HG03558 (cell line): ENCODE data around the gene LOC128125822.
A peak's percentile ranks its signal among the peaks of the same experiment; 100 is the strongest.

Experiments used
- ATAC-seq: cut with Tn5 transposase; IDR thresholded peaks from one replicate; pipeline ENCODE4 v1.9.1; 2021; ENCODE audit warnings: moderate number of reproducible peaks; ENCODE audit not compliant: unreplicated experiment; ENCODE audit errors: extremely low read depth

Gene LOC128125822

GRCh38 chr6:63553900-63554299 is 18.4 kb upstream of the LOC128125822 start:
- no peak for ATAC-seq

DNA sequence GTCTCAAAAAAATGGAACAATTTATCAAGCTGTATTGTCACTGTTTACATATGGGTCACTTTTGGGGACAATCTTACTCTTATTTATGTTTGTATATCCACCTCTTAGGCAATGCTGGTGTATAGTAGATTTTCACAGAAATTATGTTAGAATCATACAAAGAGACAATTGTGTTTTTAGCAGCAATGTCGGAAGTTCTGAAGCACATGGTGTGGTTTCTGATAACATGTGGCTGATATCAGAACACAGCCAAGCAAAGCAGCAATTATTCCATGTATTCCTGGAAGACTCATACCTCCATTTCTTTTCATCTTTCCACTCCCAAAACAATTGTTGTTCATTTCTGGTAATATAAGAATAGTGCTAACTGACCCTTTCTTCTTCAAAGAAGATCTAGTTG is 17.5 kb upstream of the LOC128125822 start:
- no peak for ATAC-seq

- ATAC-seq, result no peak
These were observed 15.9 kb upstream of the LOC128125822 start for GRCh38 chr6:63556369-63556768.

GRCh38 chr6:63558278-63558677 is 14.0 kb upstream of the LOC128125822 start:
- ATAC-seq, result peak; percentile 48

DNA sequence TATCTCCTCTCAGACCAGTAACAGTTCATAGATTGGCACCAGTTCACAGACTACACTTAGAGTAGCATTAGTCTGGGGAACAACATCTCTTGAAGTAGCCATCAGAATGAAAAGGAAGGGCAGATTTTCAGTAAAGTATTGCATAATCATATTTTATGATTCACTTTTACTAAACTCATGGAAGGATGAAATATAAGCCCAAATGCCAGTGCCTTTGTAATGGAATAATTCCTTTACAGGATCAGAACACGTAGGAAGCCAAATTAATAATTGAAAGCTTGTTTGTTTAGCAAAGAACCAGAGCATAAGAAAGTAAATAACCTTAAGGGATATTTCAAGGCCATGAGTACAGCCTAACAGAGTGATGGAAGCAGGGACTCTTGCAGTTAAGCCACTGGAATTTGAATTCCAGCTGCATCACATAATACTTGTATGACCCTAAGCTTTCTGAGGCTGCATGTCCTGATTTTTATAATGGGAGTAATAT is 11.4 kb upstream of the LOC128125822 start:
- ATAC-seq, result no peak

- no peak for ATAC-seq
These were observed 11.0 kb upstream of the LOC128125822 start for GRCh38 chr6:63561288-63561687.

- ATAC-seq, result no peak
These were observed 9.0 kb upstream of the LOC128125822 start for GRCh38 chr6:63563235-63563634.

DNA sequence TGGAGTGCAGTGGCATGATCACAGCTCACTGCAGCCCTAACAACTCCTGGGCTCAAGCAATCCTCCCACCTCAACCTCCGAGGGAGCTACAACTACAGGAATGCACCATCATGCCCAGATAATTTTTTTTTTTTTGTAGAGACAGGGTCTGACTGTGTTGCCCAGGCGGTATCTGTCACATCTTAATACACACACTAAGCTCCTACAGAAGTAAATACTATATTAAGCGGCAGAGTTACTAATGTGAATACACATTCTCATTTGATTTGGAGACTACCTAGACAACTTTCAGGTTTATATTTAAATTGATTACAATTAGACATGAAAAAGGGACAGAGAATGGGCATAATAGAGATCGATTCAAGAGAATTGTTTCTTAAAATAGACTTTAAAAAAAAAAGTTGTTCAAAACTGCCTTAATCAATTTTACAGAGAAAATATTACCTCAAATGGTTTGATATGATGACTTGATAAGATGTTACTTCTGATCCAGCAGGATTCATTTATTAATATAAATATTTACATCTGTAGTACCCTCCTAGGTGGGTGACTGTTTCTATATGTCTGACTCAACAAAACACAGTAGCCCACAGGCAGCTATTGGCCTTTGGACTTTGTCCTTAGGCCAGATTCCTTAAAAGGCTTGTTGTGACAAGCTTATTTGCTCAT is 7.1 kb upstream of the LOC128125822 start:
- no peak for ATAC-seq

DNA sequence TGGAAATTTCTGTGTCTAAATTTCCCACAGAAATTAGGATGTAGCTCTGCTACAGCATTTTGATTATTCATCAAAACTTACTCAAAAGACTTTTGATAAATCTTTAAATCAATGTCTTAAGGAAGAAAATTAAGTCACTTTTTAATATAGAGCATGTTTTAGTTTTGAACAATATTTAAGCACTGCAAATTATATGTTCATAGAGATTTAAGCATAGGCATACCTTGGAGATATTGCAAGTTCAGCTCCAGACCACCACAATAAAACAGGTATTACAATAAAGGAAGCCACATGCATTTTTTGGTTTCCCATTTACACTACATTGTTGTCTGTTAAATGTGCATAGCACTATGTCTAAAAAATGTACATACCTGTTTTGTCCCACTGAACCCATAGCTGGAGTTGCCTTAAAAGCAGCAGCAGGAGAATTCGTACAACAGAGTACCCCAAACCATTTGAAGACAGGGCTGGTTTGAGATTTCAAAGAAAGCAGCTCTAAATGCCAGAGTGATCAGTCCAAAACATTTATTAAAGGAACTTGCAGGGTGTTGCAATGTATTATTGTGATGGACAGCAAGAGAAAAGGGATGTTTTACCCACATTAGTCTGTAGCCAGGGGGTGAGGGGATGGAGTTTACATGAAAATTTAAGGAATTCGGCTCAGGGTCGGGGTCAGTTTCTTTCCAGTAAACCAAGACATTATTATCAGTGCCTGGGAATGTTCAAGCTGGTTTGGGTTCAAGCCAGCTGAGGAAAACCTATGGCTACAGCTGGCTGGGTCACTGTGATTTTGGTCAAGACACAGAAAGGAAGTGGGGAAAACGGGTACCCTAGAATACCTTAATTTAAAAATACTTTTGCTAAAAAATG is 6.3 kb upstream of the LOC128125822 start:
- no peak for ATAC-seq

DNA sequence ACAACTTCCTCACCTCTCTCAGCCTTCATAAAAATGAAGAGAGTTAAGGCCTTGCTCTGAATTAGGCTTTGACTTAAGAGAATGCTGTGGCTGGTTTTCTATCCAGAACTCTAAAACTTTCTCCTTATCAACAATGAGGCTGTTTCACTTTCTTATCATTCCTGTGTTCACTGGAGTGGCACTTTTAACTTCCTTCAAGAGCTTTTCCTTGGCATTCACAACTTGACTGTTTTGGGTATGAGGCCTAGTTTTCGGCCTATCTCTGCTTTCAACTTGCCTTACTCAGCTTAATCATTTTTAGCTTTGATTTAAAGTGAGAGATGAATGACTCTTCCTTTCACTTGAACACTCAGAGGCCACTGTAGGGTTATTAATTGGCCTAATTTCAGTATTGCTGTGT is 4.3 kb upstream of the LOC128125822 start:
- ATAC-seq, result no peak

GRCh38 chr6:63571361-63572043 is 778 bp upstream of the LOC128125822 start:
- no peak for ATAC-seq

DNA sequence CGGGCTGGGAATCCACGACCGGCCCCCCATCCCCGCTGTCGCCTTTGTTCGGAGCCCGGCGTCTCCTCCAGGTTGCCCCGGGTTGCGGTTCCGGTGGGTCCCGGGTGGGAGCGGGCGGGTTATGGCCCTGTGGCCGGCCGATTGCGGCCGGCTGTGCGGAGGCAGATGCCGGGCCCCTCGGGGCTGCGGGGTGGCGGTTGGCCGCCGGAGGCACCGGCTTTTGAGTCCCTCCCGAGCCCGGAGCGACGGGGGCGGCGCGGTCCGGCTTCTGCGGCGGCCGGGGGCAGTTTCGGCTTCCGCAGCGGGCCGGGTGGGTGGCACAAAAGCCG is 431 bp downstream of the LOC128125822 start:
- ATAC-seq, result no peak

DNA sequence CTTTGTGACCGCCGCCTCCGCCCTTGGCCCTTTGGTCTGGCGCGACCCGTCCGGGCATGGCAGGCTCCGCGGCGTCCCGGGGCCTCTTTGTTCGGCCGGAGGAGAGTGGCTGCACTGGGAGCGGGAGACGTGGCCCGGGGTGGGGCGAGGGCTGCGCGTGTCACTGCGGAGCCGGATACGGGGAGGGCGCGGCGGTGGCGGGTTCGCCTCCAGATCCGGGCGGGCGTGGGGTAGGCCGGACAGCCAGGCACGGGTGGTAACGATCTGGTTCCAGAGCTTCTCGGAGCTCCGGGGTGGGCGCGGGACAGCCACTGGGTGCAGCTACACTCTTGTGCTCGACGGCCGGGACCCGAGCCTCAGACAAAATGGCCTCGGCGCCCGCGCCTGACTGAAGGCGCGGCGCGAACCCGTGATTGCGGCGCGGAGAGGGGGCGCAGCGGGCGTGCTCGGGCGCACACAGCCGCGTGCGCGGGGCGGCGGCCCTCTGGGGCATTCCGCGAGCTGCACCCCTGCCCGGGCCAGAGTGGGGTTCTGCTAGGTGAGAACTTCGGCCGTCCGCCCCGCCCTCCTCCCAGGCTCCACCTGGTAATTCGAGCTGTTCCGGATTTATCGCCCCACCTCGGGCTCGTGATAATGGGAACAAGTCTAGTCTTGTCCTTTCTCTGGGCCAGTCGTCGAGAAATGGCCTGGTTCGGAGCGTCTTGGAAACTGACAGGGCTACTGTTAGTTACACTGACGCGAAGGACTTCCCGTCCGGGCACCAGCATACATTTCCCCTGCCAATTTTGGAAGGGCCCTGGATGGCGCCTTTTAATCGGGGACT is 1.0 kb downstream of the LOC128125822 start:
- ATAC-seq, result peak; percentile 28

- no peak for ATAC-seq
These were observed 1.7 kb downstream of the LOC128125822 start for GRCh38 chr6:63573899-63574553.

DNA sequence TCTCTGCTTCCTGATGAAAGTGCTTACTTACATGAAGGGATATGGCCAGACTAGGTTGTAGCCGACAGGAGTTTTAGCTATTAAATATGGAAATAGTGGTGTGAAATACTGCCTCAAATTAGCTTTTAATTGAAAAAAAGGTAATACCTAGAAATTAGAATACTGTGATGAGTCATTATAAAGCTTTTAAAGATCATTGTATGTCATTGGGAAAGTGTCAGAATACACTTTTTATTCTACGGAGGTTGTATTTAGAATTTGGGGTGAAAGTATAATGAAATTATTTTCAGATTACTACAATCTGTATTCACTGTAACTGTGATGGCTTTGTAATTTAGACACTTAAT is 2.2 kb downstream of the LOC128125822 start:
- ATAC-seq, result no peak

DNA sequence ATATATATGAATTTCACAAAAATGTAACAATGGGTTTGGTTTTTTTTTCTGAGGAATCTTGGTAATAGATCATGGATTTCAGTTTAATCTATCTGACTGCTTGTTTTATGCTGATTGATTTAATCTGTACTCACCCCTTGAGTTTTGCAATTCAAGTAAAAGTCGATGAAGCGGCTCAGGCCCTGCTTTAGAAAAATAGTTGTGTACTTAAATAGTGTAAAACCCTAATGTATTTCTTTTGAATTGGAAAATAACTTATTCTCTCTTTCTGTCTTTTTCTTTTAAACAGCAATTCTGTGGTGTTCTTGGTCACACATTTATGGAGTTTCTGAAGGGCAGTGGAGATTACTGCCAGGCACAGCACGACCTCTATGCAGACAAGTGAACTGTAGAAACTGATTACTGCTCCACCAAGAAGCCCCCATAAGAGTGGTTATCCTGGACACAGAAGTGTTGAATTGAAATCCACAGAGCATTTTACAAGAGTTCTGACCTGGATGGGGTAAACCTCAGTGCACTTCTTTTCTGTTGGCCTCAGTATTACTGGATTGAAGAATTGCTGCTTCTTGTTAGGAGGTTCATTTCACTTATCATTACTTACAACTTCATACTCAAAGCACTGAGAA is 4.0 kb downstream of the LOC128125822 start:
- no peak for ATAC-seq

DNA sequence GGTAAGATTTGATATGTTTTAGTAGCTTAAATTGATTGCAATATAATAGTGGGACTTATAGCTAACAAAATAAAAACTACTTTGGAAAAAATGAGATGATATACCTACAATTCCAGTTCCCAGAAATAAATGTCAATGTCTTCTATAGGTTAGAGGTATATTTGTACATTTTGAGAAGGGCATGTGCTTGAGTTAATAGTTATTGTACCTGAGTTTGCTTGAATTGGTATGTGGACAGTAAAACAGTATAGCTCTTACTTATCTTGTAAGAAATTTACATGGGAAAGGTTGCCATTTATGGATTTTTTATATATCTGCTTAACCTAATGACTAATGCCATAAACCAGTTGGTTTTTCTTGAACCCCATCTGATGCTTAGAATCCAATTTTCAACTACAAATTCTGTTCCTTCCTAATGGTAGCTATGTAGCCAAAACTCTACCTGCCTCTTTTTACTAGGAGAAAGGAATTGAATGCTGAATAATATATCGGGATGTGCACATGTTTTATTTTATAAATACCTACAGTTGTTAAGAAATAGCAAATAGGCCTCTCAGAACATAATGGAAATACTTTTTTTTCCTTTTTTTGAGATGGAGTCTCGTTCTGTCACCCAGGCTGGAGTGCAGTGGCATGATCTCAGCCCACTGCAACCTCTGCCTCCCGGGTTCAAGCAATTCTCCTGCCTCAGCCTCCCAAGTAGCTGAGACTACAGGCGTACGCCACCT is 4.9 kb downstream of the LOC128125822 start:
- ATAC-seq, result no peak

GRCh38 chr6:63578757-63579156 is 6.5 kb downstream of the LOC128125822 start:
- no peak for ATAC-seq
